PC-9 (cell line): ENCODE results near the gene PYGB.

Experiments
- CTCF ChIP-seq: fragments of 200-600 bp; sonication (generic); conservative IDR thresholded peaks from 2 replicates; pipeline ENCODE4 v1.6.1; 2017; ENCODE audit warnings: mixed run types, antibody characterized with exemption, mild to moderate bottlenecking, moderate library complexity
- EZH2 ChIP-seq: fragments of 200-600 bp; sonication (generic); IDR thresholded peaks from 2 replicates; pipeline ENCODE4 v1.8.0; 2017; ENCODE audit warnings: antibody characterized with exemption, low read depth

DNA sequence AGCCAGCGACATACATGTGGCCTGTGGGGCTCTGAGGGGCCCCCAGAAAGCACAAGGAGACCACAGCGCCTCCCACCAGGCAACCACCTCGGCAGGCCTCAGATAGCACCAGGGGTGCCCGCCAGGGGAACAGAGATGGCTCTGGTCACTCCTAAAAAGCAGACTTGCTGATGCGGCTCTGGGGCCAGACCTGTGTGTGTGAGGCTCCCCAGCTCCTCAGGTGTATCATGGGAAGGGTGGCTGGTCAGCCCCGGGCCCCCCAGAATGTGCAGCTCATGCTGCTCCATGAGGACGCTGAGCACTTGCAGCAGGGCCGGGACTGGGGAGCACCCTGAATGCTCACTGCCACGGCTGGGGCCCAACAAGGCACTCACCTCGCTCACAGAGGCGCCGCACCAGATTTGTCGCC, 60.2 kb downstream of the PYGB start:
- no peak for TF ChIP-seq EZH2
- TF ChIP-seq CTCF, result no peak
